Stimulated activated CD8-positive, alpha-beta memory T cell treated with anti-CD3 and anti-CD28 coated beads, Interleukin-15, amount 100 ng/mL, for 4 hours (primary cell): Measurements from ENCODE around the gene IGLL5.
"Not testable (repeated sequence)": the region's sequence is repeated elsewhere in the genome, so short reads cannot be mapped to it uniquely, and the experiment has no call there.

Experiments
- DNase-seq, 2 donors: peaks; one replicate each; pipeline ENCODE4 v3.0.0-alpha.2; 2020; ENCODE audit warnings: low read depth in 2 of 2

The IGLL5 gene

DNA sequence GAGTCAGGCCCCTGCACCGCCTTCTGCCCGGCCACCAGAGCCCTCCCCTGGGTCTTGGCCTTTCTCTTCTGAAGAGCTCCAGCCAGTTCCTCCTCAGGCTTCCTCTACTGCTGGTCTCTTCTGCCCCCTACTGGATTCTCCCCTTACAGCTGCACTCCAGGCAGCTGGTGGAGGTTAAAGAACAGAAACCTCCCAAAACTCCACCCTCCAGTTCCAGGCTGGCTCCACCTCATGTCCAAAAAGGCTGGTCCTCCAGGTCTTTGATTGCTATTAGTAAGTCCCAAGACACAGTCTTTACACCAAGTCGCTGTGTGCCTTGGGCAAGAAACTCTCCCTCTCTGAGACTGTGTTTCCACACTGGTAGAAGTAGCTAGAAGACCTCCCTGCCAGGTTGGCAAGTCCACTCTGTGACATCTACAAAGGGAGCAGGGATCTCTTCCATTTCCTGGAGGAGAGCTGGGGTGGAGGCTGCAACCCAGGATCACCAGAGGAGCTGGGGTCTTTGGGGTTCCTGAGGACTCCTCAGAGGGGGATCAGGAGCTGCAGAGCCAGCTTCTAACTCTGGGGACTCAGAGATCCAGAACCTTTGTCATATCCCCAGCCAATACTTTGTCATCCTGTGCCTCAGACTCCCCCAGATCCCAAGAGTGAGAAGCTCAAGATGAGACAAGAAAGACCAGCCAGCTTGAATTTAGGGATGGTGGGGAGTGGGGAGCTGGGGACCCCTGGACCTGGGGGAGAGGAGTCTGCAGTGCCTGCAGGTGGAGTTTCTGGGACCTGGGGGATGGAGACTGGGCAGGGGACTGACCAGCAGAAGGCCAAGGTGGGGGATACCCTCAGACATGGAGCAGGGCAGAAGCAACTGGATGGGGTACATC, 3.4 kb upstream of the IGLL5 start:
- peak in 1 of 2 donors; percentile 28 for DNase-seq

DNA sequence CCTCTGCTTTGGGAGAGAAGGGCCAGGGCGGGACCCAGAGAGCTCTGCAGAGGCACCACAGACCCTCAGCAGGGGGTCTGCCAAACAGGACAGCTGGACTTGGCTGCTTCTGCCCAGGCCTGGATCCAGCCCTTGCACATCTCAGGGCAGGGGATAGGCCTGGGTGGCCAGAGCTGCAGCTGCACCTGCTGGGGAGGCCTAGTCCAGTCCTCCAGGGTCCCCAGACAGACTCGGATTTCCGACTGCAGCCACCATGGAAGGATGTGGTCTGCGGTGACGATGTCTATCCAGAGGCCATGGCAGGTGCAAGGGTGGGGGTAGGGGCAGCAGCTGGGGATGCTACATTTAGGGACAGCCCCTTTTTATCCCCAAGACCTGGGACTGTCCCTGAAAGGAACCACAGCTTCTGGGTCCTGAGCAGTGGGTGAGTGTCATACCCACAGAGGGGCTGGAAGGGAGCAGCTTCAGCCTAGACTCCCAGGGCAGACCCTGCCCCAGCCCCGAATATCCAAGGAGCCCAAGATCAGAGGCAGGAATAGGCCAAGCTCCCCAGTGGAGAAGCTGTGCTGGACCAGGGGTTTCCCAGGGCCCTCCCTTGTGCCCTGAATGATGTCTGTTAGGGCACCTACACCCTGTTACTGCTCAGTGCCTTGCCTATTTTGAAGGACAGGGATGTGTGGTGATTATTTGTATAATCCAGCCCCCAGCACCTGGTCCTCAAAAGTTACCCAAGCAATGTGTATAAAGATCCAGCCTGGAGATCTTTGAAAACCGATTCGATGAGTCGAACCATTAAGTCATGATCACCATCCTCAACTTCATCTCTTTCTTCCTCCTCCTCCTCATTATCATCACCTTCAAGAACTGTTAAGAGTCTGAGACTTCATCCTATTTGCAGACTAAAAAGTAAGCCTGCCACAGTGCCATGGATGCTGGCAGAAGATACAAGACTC, 2.5 kb upstream of the IGLL5 start:
- DNase-seq = no peak

DNA sequence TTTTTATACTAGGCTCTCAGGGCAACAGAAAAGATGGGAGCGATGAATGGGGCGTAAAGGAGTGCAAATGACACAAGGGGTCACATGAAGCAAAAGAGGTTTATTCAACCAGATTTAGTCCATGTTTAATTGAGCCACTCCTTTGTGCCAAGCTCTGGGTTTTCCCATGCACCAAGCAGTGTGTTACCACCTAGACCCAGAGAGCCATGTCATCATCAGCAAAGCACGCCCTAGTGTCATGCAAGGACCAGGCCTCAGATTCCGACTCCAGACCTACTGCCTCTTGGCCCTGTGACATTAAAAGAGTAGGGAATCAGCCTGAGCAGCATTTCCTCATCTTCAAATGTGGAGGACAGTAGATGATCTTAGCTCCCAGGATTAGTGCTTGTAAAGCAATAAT, 1.1 kb upstream of the IGLL5 start:
- no peak for DNase-seq

DNA sequence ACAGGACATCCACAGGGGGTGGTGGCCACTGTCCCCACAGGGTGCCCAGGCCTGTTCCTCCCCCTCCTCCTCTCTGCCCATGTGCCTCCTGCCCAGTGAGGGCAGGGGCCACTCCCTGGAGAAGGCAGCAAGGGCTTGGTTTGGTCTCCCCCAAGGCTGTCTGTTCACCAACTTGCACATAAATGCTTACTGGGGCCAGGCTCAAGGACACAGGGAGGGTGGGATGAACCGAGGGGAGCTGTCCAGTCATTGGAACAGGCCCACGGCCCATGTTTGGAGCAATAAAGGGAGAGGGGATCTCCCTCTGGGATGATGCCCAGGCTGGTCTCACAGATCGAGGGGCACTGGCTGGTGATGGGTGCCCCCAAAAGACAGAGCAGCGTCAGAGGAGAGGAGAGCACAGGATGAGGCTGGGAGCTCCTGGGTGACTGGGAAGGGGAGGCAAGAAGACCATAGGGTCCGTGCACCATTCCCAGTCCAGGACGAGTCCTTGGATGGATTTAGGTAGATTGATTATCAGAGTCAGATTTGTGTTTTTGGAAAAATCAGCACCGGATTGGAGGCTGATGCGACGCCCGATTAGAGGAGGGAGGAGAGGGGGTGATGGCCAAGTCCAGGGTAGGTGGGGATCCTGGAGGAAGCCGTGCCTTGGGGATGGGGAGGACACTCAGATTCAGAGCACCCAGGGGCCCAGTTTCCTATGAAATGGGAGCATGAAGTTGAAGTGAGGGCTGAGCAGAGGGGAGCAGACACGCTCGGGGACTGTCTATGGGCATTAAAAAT, 1.1 kb downstream of the IGLL5 start:
- DNase-seq = no peak

DNA sequence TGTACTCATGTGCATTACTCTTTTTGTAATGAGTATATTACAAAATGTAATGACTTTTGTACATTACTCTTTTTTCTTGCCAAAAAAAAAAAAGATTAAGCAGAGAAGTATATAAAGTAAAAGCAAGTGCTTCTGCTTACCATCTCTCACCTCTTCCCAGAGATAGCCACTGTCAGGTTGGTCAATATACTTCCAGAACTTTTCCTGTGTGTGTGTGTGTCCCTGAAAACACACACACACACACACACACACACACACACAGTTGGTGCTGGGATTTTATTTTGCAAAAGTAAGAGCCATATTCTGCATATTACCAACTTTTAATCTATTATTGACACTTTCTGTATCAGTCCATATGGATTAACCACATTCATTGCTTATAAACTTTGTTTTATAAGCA, 2.5 kb downstream of the IGLL5 start:
- DNase-seq = no peak

DNA sequence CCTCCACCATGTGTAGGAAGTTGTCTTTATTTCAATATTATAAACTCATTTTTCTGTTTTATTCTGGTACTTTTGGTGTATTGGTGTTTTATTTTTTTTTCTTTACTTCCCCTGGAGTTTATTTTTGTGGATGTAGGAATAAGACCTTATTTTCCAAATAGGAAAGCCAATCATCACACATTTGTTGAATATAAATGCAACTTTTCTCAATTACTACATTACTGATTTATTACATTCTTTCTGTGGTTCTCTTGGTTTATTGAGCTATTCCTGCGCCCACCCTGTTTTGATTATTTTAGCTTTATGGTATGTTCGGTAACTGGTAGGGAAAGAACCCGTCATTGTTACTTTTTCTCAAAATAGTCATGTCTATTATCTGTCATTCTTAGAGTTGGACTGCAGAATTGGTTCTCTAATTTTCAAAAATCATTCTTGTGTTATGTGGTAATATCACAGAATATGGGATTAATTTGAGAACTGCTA, 3.6 kb downstream of the IGLL5 start:
- no peak for DNase-seq

DNA sequence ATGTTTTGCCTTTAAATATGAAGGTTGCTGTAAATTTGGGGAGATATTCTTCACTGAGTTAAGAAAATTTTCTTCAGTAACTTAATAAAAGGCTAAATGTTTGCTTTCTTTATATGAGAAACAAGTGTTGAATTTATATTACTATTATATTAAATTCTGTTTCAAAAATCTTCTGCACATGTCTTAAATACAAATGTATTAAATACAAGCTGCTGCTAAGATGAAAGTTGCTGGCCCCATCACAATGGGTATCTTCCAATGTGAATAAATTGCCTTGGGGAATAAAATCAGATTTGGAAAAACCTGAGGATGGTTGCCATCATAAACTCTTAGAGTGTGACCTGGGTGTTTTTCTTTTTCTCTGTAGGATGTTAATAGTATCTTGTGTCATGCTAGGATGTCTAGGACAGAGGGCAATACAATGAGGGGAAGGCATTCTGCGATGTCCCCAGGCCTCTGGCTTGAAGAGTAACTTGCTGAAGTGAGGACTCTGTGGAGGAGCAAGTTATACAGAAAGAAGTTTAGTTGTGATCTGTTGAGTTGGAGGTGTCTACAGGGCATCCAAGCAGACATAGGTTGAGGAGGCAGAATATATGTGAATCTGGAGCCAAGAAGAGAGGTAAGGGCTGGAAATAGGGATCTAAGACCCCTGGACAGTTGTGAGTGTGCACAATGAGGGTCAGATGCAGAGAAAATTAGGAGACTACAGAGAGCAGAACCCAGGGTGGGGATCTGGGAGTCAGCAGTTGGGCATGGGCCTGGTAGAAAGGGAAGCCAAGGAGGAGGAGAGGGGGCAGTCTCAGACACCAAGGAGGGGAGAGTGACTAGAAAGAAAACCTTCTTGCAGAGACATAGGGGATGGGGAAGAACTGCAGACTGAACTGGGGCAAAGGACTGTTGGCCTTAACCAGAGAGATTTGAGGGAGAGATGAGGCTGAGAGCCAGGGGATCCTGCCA, 4.8 kb downstream of the IGLL5 start:
- no peak for DNase-seq

DNA sequence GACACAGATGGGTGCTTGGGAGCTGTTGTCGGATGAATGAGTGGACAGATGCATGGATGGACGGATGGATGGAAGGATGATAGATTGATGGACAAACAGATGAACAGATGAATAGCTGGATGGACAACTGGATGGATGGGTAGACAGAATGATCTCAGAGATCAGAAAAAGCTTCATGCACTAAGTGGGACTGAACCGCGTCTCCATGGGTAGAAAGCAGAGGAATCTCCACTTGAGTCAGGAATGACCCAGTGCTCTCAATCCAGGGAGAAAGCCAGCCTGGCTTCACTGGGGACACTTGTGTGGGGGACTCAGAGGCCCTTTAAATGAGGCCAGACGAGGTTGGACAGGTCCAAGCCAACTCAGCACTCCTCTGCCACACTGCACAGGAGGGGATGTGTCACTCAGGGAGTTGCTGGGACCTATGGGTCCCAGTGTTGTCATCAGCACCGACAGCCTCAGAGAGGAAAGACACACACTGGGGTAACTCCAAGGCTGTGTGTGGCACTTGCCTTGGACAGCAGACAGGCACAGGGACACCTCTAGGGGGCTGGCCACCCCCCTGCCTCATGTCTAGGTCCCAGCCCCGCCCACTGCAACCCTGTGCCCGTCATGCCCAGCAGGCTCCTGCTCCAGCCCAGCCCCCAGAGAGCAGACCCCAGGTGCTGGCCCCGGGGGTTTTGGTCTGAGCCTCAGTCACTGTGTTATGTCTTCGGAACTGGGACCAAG, 5.6 kb downstream of the IGLL5 start:
- no peak for DNase-seq

DNA sequence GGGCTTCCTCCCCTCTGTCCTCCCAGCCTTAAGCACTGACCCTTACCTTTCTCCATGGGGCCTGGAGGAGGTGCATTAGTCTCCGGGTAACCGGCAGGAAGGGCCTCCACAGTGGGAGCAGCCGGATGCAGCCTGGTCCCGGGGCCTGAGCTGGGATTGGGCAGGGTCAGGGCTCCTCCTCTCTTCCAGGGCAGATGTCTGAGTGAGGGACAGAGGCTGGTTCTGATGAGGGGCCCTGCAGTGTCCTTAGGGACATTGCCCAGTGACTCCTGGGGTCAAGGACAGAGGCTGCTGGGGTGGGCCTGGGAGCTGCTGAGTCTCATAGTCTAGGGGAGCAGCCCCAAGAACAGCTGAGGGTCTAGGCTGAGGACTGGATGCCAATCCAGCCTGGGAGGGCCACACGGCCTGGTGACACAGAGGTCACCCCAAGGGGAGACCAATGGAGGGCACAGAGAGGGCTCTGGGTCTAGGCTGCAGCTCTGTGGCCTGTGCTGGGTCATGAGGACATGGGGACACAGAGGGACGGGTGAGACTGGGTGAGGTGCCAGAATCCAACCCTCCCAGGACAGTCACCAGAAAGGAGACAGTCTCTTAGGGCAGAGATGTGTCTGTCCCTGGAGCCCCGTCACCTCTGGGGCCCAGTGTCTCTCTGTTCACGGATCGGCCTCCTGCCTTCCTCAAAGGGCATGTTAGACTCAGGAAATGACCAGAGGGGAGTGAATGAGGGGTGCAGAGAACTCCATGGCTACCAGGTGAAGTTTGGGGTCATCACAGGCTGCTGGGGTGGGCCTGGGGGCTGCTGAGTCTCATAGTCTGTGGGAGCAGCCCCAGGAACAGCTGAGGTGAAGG, 6.5 kb downstream of the IGLL5 start:
- DNase-seq = no peak

DNA sequence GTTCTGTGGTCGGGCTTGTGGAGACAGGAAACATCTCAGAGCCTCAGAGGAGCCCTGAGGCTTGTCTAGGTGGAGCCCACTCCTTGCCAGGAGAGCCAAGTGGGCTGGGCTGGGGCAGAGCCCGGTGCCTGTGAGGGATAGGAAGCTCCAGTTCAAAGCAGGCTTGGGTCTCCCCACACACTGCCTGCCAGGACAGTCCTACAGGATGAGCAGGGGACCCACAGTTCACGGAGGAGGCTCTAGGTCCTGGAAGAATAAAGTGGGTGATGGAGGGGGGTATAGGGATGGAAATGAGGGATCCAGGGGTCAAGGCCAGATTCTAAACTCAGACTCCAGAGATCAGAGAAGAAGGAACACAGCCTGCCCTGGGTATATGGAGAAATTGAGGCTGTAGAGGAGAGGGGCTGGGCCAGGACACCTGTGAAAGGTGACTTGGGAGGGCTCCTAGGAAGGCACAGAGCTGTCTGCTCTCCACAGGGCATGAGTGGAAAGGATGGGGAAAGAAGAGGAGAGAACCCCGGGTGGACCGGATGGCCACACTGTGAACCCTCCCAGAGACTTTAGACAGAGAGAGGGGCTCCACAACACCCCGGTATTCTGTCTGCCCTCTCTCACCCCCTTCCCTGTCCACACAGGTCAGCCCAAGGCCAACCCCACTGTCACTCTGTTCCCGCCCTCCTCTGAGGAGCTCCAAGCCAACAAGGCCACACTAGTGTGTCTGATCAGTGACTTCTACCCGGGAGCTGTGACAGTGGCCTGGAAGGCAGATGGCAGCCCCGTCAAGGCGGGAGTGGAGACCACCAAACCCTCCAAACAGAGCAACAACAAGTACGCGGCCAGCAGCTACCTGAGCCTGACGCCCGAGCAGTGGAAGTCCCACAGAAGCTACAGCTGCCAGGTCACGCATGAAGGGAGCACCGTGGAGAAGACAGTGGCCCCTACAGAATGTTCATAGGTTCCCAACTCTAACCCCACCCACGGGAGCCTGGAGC, 7.4 kb downstream of the IGLL5 start:
- no peak for DNase-seq

DNA sequence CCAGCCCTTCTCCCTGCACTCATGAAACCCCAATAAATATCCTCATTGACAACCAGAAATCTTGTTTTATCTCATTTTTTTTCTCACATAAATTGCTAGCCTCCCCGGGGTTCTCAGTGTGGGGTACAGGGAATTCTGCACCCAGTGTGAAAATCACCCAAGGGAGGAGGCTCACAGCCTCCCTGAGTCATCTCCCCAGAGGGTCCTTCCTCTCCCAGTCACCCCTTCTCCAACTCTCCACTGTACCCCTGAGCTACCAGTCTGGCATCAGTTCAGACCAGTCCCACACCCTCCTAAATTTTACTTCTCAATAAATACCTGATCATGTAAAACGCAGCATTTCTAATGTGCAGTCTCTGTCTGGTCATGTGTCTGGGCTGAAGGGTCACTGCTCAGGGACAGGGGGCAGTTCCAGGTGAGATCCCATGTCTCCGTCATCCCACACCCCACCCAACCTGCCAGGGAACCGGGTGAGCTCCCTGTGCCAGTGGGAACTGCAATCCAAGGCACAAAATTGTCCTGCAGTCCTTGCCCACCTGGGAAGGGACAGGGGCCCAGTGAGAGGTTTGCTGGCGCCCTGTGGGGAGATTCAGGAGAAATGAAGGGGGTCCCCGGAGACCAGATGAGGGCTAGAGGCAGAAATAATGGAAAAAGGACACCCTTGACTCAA, 8.3 kb downstream of the IGLL5 start:
- no peak for DNase-seq

DNA sequence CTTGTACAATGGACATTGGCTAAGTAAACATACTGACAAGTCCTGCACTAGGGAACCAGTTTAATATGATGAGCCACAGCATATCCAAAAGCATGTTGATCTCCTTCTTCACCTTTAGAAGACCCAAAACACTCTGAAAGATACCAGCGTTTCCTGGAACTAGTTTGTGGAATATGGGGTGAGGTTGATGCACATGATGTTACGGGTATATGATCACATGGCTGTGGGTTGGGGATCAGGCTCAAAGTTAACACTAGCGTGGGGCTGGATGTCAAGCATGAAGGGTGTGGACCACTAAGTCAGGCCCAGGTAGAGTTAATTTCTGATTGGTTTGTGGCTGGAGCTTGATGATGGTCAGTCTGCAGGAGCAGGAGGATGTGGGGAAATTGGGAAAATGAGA, 9.0 kb downstream of the IGLL5 start:
- no peak for DNase-seq

DNA sequence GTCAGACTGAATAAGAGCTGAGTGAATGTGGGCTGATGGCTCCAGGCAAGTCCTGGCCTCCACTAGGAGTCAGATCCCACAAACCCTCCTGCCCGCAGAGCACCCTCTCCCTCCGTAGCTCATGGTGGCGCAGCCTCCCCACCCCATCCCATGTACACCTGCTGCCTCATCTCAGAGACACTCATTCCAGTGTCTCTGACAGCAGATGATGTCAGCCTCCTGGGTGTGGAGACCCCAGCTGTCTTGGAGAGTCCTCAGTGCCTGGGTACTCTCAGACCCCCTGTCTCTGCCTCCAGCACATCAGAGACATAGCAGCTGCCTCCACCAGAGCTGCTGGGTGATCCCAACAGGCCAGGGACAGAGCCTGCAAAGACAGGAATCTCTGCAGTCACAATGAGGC, 9.5 kb downstream of the IGLL5 start:
- DNase-seq = no peak

DNA sequence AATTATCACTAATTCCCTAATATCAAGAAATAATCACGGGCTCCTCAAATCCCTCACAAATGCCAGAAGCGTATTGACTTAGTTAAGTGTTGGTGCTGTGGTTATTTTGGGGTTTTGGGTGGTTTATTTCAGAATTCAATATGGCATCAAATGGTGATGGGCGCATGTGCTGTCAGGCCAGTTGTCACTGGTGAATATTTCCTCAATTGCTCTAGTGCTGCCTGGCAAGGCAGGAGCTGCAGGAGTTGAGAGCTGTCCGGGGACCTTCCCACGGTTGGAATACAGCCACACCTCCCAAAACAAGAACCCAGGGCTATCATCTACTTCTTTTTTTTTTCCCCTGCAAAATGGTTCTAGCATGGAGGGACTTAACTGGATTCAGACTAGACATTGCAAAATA, 10.3 kb downstream of the IGLL5 start:
- no peak for DNase-seq

DNA sequence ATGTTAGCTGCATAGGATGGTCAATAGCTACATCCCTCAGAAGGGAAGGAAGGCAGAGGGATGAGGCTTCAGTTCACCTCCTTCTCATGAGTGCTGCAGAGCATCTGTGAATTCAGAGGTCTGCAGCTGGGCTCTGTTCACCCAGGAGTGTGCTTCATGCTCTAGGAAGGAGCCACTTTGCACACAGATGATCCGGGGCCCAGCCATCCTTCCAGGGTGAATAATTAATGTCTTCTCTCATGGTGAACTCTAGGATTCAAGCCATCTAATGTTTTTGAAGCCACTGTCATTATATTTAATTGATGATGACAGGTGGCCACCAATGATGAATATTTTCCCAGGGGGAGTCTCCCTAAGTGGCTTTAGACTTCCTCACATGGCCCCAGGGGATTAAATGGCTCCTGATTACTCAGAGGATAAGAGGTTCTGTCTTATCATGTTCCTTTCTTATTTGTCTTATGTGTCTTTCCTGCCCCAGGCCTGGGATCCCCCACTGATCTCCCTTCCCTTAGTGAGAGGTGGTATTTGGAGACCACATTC, 10.9 kb downstream of the IGLL5 start:
- DNase-seq = not testable (repeated sequence)

DNA sequence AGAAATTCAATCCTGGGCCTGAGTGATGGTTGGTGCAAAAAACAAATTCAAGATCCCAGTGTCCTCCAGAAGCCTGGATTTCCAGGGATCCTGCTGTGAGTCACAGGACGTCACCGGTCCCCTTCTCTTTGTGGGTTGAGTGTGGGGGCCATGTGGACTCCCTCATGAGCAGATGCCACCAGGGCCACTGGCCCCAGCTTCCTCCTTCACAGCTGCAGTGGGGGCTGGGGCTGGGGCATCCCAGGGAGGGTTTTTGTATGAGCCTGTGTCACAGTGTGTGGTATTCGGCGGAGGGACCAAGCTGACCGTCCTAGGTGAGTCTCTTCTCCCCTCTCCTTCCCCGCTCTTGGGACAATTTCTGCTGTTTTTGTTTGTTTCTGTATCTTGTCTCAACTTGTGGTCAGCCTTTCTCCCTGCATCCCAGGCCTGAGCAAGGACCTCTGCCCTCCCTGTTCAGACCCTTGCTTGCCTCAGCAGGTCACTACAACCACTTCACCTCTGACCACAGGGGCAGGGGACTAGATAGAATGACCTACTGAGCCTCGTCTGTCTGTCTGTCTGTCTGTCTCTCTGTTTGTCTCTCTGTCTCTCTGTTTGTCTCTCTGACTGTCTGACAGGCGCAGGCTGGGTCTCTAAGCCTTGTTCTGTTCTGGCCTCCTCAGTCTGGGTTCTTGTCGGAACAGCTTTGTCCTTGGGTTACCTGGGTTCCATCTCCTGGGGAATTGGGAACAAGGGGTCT, 11.9 kb downstream of the IGLL5 start:
- DNase-seq = not testable (repeated sequence)
